ENCODE results near the gene KCNF1. TPM values are rescaled to one million over a fixed set of nuclear protein-coding genes. Genes with fewer than 3 reads are reported as not detected.

Gene KCNF1
- total RNA-seq, 1 experiment from 2014 or later = not detected

GRCh38 chr2:10905006-10905861 is 6.5 kb upstream of the KCNF1 start:
- DNase-seq (ENCODE audit: low read depth) = no peak

- no peak for DNase-seq (ENCODE audit: low read depth)
Measured at GRCh38 chr2:10905862-10906143, 5.9 kb upstream of the KCNF1 start.

- no peak for DNase-seq (ENCODE audit: low read depth)
Measured at GRCh38 chr2:10906926-10907625, 4.7 kb upstream of the KCNF1 start.

DNA sequence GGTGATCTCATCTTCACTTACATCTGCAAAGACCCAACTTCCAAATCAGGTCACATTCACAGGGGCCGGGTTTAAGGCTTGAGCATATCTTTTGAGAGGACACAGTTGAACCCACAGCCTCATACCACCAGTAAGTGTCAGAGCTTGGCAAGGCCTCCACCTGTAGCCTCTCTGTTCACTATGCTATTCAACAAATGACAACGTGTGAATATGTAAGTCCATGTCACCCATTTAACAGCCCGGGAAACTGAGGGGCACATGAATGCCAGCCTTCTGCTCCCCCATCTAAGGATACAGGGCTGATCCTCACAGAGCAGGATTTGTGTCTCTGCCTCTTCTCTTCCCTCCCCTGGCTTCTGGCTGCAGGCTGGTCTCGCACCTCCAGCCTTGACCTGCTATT is 3.5 kb upstream of the KCNF1 start:
- no peak for DNase-seq (ENCODE audit: low read depth)

DNA sequence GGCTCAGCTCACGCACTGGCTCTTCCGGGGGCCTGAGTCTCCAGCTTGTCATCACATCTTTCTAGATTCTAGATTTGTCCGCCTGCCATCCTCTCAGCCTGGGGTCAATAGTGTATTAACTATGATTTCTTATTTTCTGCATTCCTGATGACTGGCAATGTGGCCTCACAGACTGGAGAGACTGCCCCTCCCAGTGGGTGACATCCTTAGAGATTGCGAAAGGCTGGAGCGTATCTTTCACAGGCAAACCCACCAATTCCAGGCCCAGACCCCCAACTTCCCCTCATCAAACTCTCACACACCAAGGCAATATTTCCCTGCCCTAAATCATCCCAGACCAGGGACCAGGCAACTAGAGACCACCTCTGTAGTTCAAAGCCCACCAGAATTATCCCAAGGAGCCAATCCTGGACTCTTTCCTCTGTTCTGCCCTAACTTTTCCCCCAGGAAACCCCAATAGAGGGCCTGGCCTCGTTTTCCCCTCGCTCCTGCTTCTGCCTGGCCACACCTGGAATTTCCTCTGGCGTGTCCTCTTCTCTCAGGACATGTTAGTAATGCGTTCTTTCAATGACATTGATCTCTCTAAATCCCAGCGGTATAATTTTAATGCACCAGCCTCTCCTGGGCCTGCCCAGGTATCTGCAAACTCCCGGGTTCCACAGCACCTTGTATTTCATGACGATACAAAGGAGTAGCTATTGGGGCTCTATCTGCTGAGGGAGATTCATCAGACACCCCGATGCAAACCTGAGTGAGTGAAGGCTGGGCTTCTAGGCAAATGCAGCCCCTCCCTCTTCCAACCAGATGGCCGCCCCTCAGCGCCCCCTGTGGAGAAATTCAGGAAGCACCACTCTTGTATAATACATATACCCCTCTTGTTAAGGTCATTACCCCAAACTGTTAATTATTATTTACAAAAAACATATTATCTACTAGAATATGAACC is 2.4 kb upstream of the KCNF1 start:
- no peak for DNase-seq (ENCODE audit: low read depth)

DNA sequence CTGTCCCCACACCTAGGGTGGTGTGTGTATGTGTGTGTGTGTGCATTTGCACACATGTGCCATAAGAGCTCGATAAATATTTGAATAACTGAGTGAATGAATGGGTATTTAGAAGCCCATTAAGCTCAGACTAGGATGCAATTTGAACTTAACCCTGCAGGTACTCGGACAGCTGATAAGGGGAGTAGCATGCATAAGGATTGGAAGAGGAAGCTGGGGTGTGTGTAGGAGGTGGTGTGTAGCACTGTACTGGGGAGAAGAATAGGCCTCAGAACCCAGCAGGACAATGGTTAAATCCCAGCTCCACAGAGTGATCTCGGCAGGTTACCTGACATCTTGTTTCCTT is 1.8 kb upstream of the KCNF1 start:
- DNase-seq (ENCODE audit: low read depth) = no peak

GRCh38 chr2:10910625-10911024 is 1.1 kb upstream of the KCNF1 start:
- no peak for DNase-seq (ENCODE audit: low read depth)

DNA sequence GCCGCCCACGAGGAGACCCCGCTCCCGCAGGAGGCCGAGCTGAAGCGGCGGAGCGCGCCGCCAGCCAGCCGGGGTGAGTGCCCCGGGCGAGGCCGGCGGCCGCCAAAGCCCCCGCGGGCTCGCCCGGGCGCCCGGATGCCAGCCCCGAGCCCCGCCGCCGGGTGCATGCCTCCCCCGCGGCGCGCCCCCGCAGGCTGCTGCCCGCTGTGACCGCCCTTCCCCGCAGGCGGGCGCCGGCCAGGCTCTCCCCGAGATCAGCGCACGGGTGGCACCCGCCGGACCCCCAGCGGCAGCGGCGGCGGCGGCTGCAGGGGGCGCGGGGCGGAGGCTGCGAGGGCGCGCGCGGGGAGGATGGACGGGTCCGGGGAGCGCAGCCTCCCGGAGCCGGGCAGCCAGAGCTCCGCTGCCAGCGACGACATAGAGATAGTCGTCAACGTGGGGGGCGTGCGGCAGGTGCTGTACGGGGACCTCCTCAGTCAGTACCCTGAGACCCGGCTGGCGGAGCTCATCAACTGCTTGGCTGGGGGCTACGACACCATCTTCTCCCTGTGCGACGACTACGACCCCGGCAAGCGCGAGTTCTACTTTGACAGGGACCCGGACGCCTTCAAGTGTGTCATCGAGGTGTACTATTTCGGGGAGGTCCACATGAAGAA is 470 bp downstream of the KCNF1 start:
- DNase-seq (ENCODE audit: low read depth) = no peak

DNA sequence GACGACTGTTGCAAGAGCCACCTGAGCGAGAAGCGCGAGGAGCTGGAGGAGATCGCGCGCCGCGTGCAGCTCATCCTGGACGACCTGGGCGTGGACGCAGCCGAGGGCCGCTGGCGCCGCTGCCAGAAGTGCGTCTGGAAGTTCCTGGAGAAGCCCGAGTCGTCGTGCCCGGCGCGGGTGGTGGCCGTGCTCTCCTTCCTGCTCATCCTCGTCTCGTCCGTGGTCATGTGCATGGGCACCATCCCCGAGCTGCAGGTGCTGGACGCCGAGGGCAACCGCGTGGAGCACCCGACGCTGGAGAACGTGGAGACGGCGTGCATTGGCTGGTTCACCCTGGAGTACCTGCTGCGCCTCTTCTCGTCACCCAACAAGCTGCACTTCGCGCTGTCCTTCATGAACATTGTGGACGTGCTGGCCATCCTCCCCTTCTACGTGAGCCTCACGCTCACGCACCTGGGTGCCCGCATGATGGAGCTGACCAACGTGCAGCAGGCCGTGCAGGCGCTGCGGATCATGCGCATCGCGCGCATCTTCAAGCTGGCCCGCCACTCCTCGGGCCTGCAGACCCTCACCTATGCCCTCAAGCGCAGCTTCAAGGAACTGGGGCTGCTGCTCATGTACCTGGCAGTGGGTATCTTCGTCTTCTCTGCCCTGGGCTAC is 1.2 kb downstream of the KCNF1 start:
- no peak for DNase-seq (ENCODE audit: low read depth)

DNA sequence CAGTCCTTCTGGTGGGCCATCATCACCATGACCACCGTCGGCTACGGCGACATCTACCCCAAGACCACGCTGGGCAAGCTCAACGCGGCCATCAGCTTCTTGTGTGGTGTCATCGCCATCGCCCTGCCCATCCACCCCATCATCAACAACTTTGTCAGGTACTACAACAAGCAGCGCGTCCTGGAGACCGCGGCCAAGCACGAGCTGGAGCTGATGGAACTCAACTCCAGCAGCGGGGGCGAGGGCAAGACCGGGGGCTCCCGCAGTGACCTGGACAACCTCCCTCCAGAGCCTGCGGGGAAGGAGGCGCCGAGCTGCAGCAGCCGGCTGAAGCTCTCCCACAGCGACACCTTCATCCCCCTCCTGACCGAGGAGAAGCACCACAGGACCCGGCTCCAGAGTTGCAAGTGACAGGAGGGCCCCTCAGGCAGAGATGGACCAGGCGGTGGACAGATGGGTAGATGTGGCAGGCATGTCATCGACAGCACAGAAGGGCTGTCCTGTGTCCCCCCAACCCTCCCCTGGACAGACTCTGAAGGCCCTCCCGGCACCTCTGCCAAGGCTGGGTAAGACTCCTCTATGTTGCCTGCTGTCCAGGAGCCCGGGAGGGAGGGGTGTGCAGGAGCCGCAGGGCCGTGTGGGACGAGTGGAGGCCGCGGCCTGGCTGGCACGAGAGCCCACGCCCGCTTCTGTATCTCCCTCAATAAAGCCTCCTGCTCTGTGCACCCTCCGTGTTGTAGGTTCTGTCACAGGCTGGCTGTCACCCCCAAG is 2.0 kb downstream of the KCNF1 start:
- DNase-seq (ENCODE audit: low read depth) = no peak

- DNase-seq (ENCODE audit: low read depth) = no peak
Measured at GRCh38 chr2:10914272-10914693, 2.5 kb downstream of the KCNF1 start.

GRCh38 chr2:10915236-10915635 is 3.5 kb downstream of the KCNF1 start:
- DNase-seq (ENCODE audit: low read depth) = no peak

GRCh38 chr2:10915731-10916276 is 4.1 kb downstream of the KCNF1 start:
- DNase-seq (ENCODE audit: low read depth) = no peak

- DNase-seq (ENCODE audit: low read depth) = no peak
Measured at GRCh38 chr2:10916953-10917352, 5.2 kb downstream of the KCNF1 start.

GRCh38 chr2:10917927-10918326 is 6.2 kb downstream of the KCNF1 start:
- DNase-seq (ENCODE audit: low read depth) = no peak

GRCh38 chr2:10918661-10919409 is 7.1 kb downstream of the KCNF1 start:
- DNase-seq (ENCODE audit: low read depth) = peak; percentile 56

- no peak for DNase-seq (ENCODE audit: low read depth)
Measured at GRCh38 chr2:10919410-10919770, 7.7 kb downstream of the KCNF1 start.

DNA sequence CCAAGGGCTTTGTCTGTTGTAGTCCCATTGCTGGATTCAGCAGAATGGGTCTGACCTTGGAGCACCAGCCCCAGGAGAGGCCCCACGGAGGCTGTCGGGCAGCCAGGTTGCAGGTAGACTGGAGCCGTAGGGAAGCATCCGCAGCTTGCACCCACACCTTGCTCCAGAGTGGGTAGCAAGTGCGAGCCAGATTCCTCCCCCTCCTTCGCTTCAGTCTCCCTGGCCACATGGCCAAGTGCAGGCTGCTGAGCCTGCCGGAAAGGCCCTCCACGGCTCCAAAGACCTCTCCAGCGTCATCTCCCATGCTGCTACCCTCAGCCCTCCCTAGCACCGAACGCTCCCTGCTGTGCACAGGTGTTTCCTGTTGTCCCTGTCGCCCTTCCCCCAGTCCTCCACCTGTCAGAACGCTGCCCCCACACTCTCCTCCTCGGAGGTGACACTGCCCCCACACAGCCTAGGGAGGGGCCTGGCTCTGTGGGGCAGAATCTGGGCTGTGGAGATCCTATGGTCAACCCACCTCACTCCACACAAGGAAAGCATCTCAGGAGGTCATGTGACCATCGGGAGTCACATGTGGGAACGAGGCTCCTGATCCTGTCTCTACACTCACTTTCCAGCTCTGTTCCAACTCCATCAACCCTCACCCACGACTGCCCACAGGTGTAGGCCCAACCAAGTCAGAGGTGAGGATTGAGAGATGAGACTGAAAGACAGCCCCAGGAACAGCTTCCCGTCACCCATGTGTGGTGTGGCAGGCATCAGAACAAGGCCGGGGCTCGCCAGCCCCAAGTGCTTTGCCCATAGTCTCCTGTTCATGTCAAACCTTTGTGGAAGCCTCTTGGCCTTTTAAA is 8.3 kb downstream of the KCNF1 start:
- DNase-seq (ENCODE audit: low read depth) = no peak

All from RPMI7951 (cell line).